Activated CD4-positive, alpha-beta T cell treated with anti-CD3 and anti-CD28 coated beads for 24 hours (primary cell): ENCODE results near the gene FAM227B.
"Not testable (repeated sequence)": the region's sequence is repeated elsewhere in the genome, so short reads cannot be mapped to it uniquely, and the experiment has no call there.

ENCODE experiments used
- DNase-seq, 2 donors: peaks; one replicate each; pipeline ENCODE4 v3.0.0-alpha.2; 2020; ENCODE audit warnings: low read depth in 2 of 2

Gene FAM227B

GRCh38 chr15:49495993-49496753, 124.4 kb downstream of the FAM227B start:
- no peak for DNase-seq

- DNase-seq: no peak
Measured at GRCh38 chr15:49494842-49495241, 125.8 kb downstream of the FAM227B start.

- DNase-seq: no peak
Measured at GRCh38 chr15:49492830-49493229, 127.8 kb downstream of the FAM227B start.

GRCh38 chr15:49492151-49492550, 128.5 kb downstream of the FAM227B start:
- DNase-seq: no peak

- no peak for DNase-seq
Measured at GRCh38 chr15:49490966-49491365, 129.7 kb downstream of the FAM227B start.

- DNase-seq: not testable (repeated sequence)
Measured at GRCh38 chr15:49485401-49485800, 135.2 kb downstream of the FAM227B start.

GRCh38 chr15:49478982-49479381, 141.6 kb downstream of the FAM227B start:
- not testable (repeated sequence) for DNase-seq

- DNase-seq: not testable (repeated sequence)
Measured at GRCh38 chr15:49478021-49478420, 142.6 kb downstream of the FAM227B start.

GRCh38 chr15:49473031-49473430, 147.6 kb downstream of the FAM227B start:
- no peak for DNase-seq

- no peak for DNase-seq
Measured at GRCh38 chr15:49472338-49472737, 148.3 kb downstream of the FAM227B start.

- DNase-seq: no peak
Measured at GRCh38 chr15:49471733-49472132, 148.9 kb downstream of the FAM227B start.

- peak in 1 of 2 donors; percentile 21 for DNase-seq
Measured at GRCh38 chr15:49471248-49471647, 149.4 kb downstream of the FAM227B start.

- DNase-seq: no peak
Measured at GRCh38 chr15:49468481-49468839, 152.2 kb downstream of the FAM227B start.

- no peak for DNase-seq
Measured at GRCh38 chr15:49467746-49468480, 152.7 kb downstream of the FAM227B start.

- DNase-seq: no peak
Measured at GRCh38 chr15:49466119-49466518, 154.5 kb downstream of the FAM227B start.

GRCh38 chr15:49464522-49464921, 156.1 kb downstream of the FAM227B start:
- DNase-seq: no peak

GRCh38 chr15:49462232-49462844, 158.3 kb downstream of the FAM227B start:
- DNase-seq: no peak

- no peak for DNase-seq
Measured at GRCh38 chr15:49460411-49460941, 160.1 kb downstream of the FAM227B start.

GRCh38 chr15:49458145-49458544, 162.5 kb downstream of the FAM227B start:
- DNase-seq: no peak

- no peak for DNase-seq
Measured at GRCh38 chr15:49456166-49456565, 164.5 kb downstream of the FAM227B start.

- DNase-seq: no peak
Measured at GRCh38 chr15:49452595-49452994, 168.0 kb downstream of the FAM227B start.

- DNase-seq: no peak
Measured at GRCh38 chr15:49441816-49442215, 178.8 kb downstream of the FAM227B start.

GRCh38 chr15:49441356-49441755, 179.3 kb downstream of the FAM227B start:
- no peak for DNase-seq
